ENCODE data around the gene CELA2A. TPM values are rescaled to one million over a fixed set of nuclear protein-coding genes. Genes with fewer than 3 reads are reported as not detected.
A peak's percentile ranks its signal among the peaks of the same experiment; 100 is the strongest.
"Not testable (repeated sequence)": the region's sequence is repeated elsewhere in the genome, so short reads cannot be mapped to it uniquely, and the experiment has no call there.

CELA2A gene
- total and polyA plus RNA-seq, 7 experiments from 2014 or later: not detected

GRCh38 chr1:15515022-15515663 is 58.6 kb downstream of the CELA2A start:
- Mint-ChIP-seq H3K27ac (peak overlapping the region in 3 of 9 donors; percentile 37 to 84 (median 51)), H3K36me3 (peaks cover 6 to 62% (median 29%) of the 10 kb centered on the region in 5 donors), H3K4me1 (peaks cover 6 to 59% (median 20%) of the 10 kb centered on the region in 7 donors), H3K27me3 (no peaks in the 10 kb centered on the region), H3K9me3 (peaks cover 0 to 6% (median 0%) of the 10 kb centered on the region in 11 donors), H3K4me3 (peak overlapping the region in 2 of 10 donors; percentile 26 to 65)
- Histone ChIP-seq H3K36me3 (ENCODE audit: control insufficient read depth in 2 of 3, insufficient read depth in 3 of 3, low read length in 3 of 3) (peaks cover 0 to 17% (median 5%) of the 10 kb centered on the region in 3 experiments), H3K4me1 (ENCODE audit: control insufficient read depth in 2 of 2, insufficient read depth in 2 of 2, low read length in 2 of 2) (peaks cover 0 to 4% of the 10 kb centered on the region in 2 donors), H3K27ac (ENCODE audit: low read depth, low read length) (no peak overlapping the region), H3K27me3 (ENCODE audit: control insufficient read depth in 2 of 2, insufficient read depth in 2 of 2, low read length in 2 of 2) (no peaks in the 10 kb centered on the region), H3K4me3 (ENCODE audit: low read length) (no peak overlapping the region), H3K9me3 (ENCODE audit: control insufficient read depth in 2 of 3, low read length in 3 of 3) (no peaks in the 10 kb centered on the region)
- DNase-seq (no peak), ATAC-seq (peak; percentile 38)
- ChIA-PET POLR2A (no interaction called here), CTCF (no interaction called here)
- intact Hi-C loops (cut with micrococcal nuclease): no loop called here

- DNase-seq (no peak), ATAC-seq (no peak)
- no peaks in the 10 kb centered on the region for H3K27me3 ChIP-seq (ENCODE audit: control insufficient read depth in 2 of 2, insufficient read depth in 2 of 2, low read length in 2 of 2)
- peaks cover 6 to 47% (median 14%) of the 10 kb centered on the region in 5 donors for H3K36me3 Mint-ChIP-seq
- CTCF ChIA-PET: interaction anchor here (0.6 kb wide), 1 partner anchor 140 kb away, joined by 6 read pairs; no protein-coding TSS in a partner anchor
- POLR2A ChIA-PET: no interaction called here
- H3K9me3 Mint-ChIP-seq: peaks cover 0 to 6% (median 0%) of the 10 kb centered on the region in 11 donors
- intact Hi-C loops (cut with micrococcal nuclease): loop anchor here (10.0 kb wide), 3 partner anchors 175 to 1385 kb away; no protein-coding TSS in a partner anchor
- no peaks in the 10 kb centered on the region for H3K27me3 Mint-ChIP-seq
- no peaks in the 10 kb centered on the region for H3K9me3 ChIP-seq (ENCODE audit: control insufficient read depth in 2 of 3, low read length in 3 of 3)
- peak overlapping the region in 2 of 9 donors; percentile 6 to 15 for H3K27ac Mint-ChIP-seq
- no peak overlapping the region for H3K27ac ChIP-seq (ENCODE audit: low read depth, low read length)
- H3K36me3 ChIP-seq (ENCODE audit: control insufficient read depth in 2 of 3, insufficient read depth in 3 of 3, low read length in 3 of 3): peaks cover 0 to 9% (median 0%) of the 10 kb centered on the region in 3 experiments
- H3K4me1 ChIP-seq (ENCODE audit: control insufficient read depth in 2 of 2, insufficient read depth in 2 of 2, low read length in 2 of 2): peaks cover 0 to 10% of the 10 kb centered on the region in 2 donors
- H3K4me3 Mint-ChIP-seq: peak overlapping the region in 1 of 10 donors; percentile 46
- H3K4me3 ChIP-seq (ENCODE audit: low read length): no peak overlapping the region
- peaks cover 27 to 57% (median 36%) of the 10 kb centered on the region in 7 donors for H3K4me1 Mint-ChIP-seq
These were observed 63.1 kb downstream of the CELA2A start for GRCh38 chr1:15519625-15520024.

- H3K4me3 ChIP-seq (ENCODE audit: low read length); ATAC-seq; CTCF ChIA-PET; POLR2A ChIA-PET; DNase-seq; H3K27me3 ChIP-seq (ENCODE audit: control insufficient read depth in 2 of 2, insufficient read depth in 2 of 2, low read length in 2 of 2); H3K9me3 Mint-ChIP-seq; H3K9me3 ChIP-seq (ENCODE audit: control insufficient read depth in 2 of 3, low read length in 3 of 3); H3K27me3 Mint-ChIP-seq; H3K36me3 ChIP-seq (ENCODE audit: control insufficient read depth in 2 of 3, insufficient read depth in 3 of 3, low read length in 3 of 3): not testable (repeated sequence)
- peak overlapping the region in 4 of 9 donors; percentile 22 to 68 (median 66) for H3K27ac Mint-ChIP-seq
- peak overlapping the region; percentile 8 for H3K27ac ChIP-seq (ENCODE audit: low read depth, low read length)
- intact Hi-C loops (cut with micrococcal nuclease): loop anchor here (10.0 kb wide), 3 partner anchors 177 to 1383 kb away; no protein-coding TSS in a partner anchor
- peaks cover 13 to 17% of the 10 kb centered on the region in 2 donors for H3K4me1 ChIP-seq (ENCODE audit: control insufficient read depth in 2 of 2, insufficient read depth in 2 of 2, low read length in 2 of 2)
- H3K4me1 Mint-ChIP-seq: peaks cover 30 to 59% (median 45%) of the 10 kb centered on the region in 7 donors
- peaks cover 6 to 37% (median 11%) of the 10 kb centered on the region in 5 donors for H3K36me3 Mint-ChIP-seq
- H3K4me3 Mint-ChIP-seq: peak overlapping the region in 6 of 10 donors; percentile 7 to 46 (median 28)
These were observed 64.8 kb downstream of the CELA2A start for GRCh38 chr1:15521206-15521906.

Other genes starting within 250 kb of the CELA2A start
- gene FHAD1, start 209.5 kb upstream of the CELA2A start, total RNA-seq: 1 to 10 TPM in 1 of 5 experiments, under 1 TPM in 1, not detected in 3; 0.19 to 1.1 TPM
- not detected for gene FHAD1, start 209.5 kb upstream of the CELA2A start, polyA plus RNA-seq
- 100 to 1,000 TPM in 1 of 5 experiments, 10 to 100 TPM in 4; 29.9 to 258 (median 82.6) TPM for gene EFHD2, start 46.8 kb upstream of the CELA2A start, total RNA-seq
- gene EFHD2, start 46.8 kb upstream of the CELA2A start, polyA plus RNA-seq: 10 to 100 TPM; 21.0 to 30.2 TPM
- 1 to 10 TPM in 2 of 5 experiments, under 1 TPM in 3; 0.12 to 3.0 (median 0.65) TPM for gene CTRC, start 18.3 kb upstream of the CELA2A start, total RNA-seq
- not detected for gene CTRC, start 18.3 kb upstream of the CELA2A start, polyA plus RNA-seq
- gene CELA2B, start 19.4 kb downstream of the CELA2A start, total RNA-seq: not detected
- not detected for gene CELA2B, start 19.4 kb downstream of the CELA2A start, polyA plus RNA-seq
- 10 to 100 TPM; 14.7 to 22.2 (median 15.7) TPM for gene CASP9, start 67.5 kb downstream of the CELA2A start, total RNA-seq
- 1 to 10 TPM; 9.0 to 9.3 TPM for gene CASP9, start 67.5 kb downstream of the CELA2A start, polyA plus RNA-seq
- gene DNAJC16, start 70.1 kb downstream of the CELA2A start, total RNA-seq: 10 to 100 TPM; 17.8 to 29.4 (median 25.0) TPM
- gene DNAJC16, start 70.1 kb downstream of the CELA2A start, polyA plus RNA-seq: 10 to 100 TPM in 1 of 2 donors, 1 to 10 TPM in 1; 9.6 to 10.0 TPM
- 10 to 100 TPM in 1 of 5 experiments, 1 to 10 TPM in 4; 6.4 to 21.5 (median 9.5) TPM for gene AGMAT, start 128.3 kb downstream of the CELA2A start, total RNA-seq
- gene AGMAT, start 128.3 kb downstream of the CELA2A start, polyA plus RNA-seq: 10 to 100 TPM; 14.5 to 16.9 TPM
- gene DDI2, start 160.7 kb downstream of the CELA2A start, total RNA-seq: 10 to 100 TPM; 24.5 to 46.8 (median 37.0) TPM
- gene DDI2, start 160.7 kb downstream of the CELA2A start, polyA plus RNA-seq: 1 to 10 TPM; 3.2 to 6.7 TPM
- 10 to 100 TPM; 53.6 to 78.6 (median 68.1) TPM for gene PLEKHM2, start 227.6 kb downstream of the CELA2A start, total RNA-seq
- gene PLEKHM2, start 227.6 kb downstream of the CELA2A start, polyA plus RNA-seq: 10 to 100 TPM in 1 of 2 donors, 1 to 10 TPM in 1; 4.3 to 10.0 TPM

Data from naive thymus-derived CD4-positive, alpha-beta T cell (primary cell).